Measurements from ENCODE around the gene SDCBP2.

- TF ChIP-seq CTCF (IDR thresholded peaks at IDR 0.05), result no peak
- no peak for TF ChIP-seq POLR2A (IDR thresholded peaks at IDR 0.05)
These were observed 25.0 kb upstream of the SDCBP2 start for GRCh38 chr20:1353956-1354355.

All from Peyer's patch (tissue), 4 donors.